GM12873 (cell line): ENCODE results near the gene RBM28.

ENCODE experiments used
- TF ChIP-seq, protein P1 (sequence below): IDR thresholded peaks from 2 replicates; pipeline ENCODE4 v1.5.1; 2012; ENCODE audit warnings: low read depth, mild to moderate bottlenecking, moderate library complexity, low read length, control low read depth; ENCODE audit not compliant: insufficient read depth; ENCODE audit errors: missing control alignments

RBM28 gene

DNA sequence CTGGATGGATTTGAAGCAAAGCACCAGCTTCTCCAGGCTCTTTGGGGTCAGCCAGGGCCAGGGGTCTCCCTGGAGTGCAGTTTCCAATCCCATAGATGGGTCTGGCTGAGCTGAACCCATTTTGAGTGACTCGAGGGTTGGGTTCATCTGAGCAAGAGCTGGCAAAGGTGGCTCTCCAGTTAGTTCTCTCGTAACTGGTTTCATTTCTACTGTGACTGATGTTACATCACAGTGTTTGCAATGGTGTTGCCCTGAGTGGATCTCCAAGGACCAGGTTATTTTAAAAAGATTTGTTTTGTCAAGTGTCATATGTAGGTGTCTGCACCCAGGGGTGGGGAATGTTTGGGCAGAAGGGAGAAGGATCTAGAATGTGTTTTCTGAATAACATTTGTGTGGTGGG, 88.4 kb downstream of the RBM28 start:
- TF ChIP-seq, protein P1, sequence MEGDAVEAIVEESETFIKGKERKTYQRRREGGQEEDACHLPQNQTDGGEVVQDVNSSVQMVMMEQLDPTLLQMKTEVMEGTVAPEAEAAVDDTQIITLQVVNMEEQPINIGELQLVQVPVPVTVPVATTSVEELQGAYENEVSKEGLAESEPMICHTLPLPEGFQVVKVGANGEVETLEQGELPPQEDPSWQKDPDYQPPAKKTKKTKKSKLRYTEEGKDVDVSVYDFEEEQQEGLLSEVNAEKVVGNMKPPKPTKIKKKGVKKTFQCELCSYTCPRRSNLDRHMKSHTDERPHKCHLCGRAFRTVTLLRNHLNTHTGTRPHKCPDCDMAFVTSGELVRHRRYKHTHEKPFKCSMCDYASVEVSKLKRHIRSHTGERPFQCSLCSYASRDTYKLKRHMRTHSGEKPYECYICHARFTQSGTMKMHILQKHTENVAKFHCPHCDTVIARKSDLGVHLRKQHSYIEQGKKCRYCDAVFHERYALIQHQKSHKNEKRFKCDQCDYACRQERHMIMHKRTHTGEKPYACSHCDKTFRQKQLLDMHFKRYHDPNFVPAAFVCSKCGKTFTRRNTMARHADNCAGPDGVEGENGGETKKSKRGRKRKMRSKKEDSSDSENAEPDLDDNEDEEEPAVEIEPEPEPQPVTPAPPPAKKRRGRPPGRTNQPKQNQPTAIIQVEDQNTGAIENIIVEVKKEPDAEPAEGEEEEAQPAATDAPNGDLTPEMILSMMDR, result no peak

DNA sequence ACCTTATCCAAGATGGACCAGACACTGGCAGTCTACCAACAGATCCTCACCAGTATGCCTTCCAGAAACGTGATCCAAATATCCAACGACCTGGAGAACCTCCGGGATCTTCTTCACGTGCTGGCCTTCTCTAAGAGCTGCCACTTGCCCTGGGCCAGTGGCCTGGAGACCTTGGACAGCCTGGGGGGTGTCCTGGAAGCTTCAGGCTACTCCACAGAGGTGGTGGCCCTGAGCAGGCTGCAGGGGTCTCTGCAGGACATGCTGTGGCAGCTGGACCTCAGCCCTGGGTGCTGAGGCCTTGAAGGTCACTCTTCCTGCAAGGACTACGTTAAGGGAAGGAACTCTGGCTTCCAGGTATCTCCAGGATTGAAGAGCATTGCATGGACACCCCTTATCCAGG, 89.2 kb downstream of the RBM28 start:
- TF ChIP-seq, protein P1, result no peak

DNA sequence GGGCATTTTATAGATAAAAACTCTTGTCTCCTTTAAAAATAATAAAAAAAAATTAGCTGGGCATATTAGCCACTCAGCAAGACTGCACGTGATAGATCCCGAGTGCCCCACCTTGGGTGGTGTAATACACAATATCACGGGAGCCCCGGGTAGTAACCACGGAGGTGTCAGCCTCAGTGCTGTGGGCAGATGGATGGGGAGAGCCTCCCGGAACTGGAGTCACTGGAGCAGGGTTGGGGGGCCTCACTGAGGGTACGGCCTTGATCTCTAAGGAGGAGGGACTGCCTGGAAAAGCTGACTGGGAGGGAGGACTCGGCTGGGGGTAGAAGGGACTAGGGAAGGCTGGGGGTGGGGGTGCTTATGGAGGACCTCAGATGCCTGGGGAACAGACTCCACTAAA, 90.0 kb downstream of the RBM28 start:
- TF ChIP-seq, protein P1, result no peak

DNA sequence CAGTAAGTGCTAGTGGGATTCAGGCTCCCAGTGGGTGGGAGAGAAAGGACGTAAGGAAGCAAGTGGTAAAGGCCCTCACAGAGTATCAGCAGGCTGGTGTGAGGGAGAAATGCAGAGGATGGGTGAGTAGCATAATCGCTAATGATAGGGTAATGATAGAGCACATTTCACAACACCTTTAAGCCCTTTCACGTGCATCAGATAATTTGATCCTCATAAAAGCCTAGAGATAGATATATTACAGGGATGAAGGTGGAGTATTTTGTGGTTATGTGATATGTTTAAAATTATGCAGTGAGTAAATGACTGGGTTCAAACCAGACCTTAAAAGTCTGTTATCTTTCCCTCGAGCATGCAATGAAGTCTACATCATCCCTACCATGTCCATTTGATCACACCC, 92.4 kb downstream of the RBM28 start:
- TF ChIP-seq, protein P1, result no peak
